ENCODE measurements around the gene GRID1.

DNA sequence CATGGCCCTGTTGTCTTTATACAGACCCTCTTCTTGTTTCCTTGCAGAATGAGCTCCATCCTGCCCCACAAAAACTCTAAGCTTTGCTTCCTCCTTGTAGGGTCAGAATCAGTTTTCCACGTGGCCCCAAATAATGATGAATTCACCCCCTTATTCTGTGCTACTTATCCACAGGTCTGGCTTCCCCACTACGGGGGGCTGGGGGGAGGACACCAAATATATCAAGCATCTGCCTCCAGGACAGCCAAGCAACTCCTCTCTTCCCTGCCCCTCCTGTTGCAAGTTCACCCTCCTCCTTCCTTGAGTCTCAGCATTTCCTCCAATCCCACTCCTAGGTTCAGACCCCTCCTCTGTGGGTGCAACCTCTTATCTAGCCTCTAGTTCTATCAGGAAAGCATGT lies 743.3 kb downstream of the GRID1 start:
- TF ChIP-seq, protein P1, sequence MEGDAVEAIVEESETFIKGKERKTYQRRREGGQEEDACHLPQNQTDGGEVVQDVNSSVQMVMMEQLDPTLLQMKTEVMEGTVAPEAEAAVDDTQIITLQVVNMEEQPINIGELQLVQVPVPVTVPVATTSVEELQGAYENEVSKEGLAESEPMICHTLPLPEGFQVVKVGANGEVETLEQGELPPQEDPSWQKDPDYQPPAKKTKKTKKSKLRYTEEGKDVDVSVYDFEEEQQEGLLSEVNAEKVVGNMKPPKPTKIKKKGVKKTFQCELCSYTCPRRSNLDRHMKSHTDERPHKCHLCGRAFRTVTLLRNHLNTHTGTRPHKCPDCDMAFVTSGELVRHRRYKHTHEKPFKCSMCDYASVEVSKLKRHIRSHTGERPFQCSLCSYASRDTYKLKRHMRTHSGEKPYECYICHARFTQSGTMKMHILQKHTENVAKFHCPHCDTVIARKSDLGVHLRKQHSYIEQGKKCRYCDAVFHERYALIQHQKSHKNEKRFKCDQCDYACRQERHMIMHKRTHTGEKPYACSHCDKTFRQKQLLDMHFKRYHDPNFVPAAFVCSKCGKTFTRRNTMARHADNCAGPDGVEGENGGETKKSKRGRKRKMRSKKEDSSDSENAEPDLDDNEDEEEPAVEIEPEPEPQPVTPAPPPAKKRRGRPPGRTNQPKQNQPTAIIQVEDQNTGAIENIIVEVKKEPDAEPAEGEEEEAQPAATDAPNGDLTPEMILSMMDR (IDR thresholded peaks at IDR 0.05 in 8 of 11, conservative IDR thresholded peaks at IDR 0.05 in 3 of 11): no peak
- no peak for TF ChIP-seq POLR2AphosphoS5 (IDR thresholded peaks at IDR 0.05)
